Lower leg skin (tissue), 4 donors: Measurements from ENCODE around the gene SLC6A18. TPM values are rescaled to one million over a fixed set of nuclear protein-coding genes. Genes with fewer than 3 reads are reported as not detected.

Experiments
- DNase-seq, 2 donors: peaks; one replicate each; pipeline ENCODE4 v3.0.0-alpha.2; 2019; ENCODE audit warnings: low spot score in 2 of 2
- H3K4me3 ChIP-seq: fragments of 200-600 bp; sonication (generic); 2 replicates; pipeline ENCODE4 v1.5.1; 2017; ENCODE audit warnings: mild to moderate bottlenecking, low read depth; ENCODE audit not compliant: poor library complexity, severe bottlenecking
- POLR2A ChIP-seq, 2 donors: fragments of 450-650 bp; IDR thresholded peaks; one replicate each; pipeline ENCODE4 v1.6.1; 2016 to 2017; ENCODE audit warnings: antibody characterized with exemption in 2 of 2, mild to moderate bottlenecking in 1 of 2, moderate library complexity in 1 of 2
- WGBS, 2 donors: methylation state at CpG; one replicate each; pipeline ENCODE4 v1.1.5; 2018; 5-methylcytosine and 5-hydroxymethylcytosine counted together
- intact Hi-C: fragments of 100-400 bp; cut with DNase I; formaldehyde crosslinking; loops from one replicate; pipeline ENCODE4 v1.15.0; 2023; ENCODE audit warnings: low total_unique reads
- total RNA-seq, 4 donors: library from RNA; depleted of rRNA; stranded (reverse); fragments of >200 nt; gene quantifications; one replicate each; pipeline ENCODE4 v1.1.0, GENCODE V29; 2016
- TF ChIP-seq, protein P1 (sequence below), 3 donors: fragments of 450-650 bp; IDR thresholded peaks; one replicate each; pipeline ENCODE4 v1.5.1; 2016; ENCODE audit warnings: antibody characterized with exemption in 3 of 3, mild to moderate bottlenecking in 3 of 3, moderate library complexity in 2 of 3

Gene SLC6A18
- total RNA-seq, 4 donors from 2014 or later = not detected

DNA sequence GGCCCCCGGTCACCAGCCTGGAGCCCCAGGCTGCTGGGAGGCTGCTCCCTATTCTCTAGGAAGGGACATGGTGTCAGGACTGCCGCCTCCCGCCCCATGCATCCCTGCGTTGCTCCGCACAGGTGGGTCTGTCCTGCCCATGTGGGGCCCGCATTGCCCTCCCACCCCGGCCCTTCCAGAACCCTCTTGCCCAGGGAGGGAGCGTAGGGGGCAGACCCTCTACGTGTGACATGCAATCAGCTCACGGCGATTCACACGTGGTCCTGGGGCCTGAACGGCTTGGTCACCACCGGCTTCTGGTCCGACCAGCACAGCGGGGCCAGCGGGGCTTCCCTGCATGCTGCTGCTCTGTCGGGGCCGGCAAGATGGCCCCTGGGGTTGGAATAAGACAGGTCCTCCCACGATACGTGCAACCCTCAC lies 14.3 kb upstream of the SLC6A18 start:
- 71 to 82% methylated on average over 5 to 17 of the region's 21 CpGs for WGBS, 2 donors
- H3K4me3 ChIP-seq = no peak overlapping the region
- TF ChIP-seq POLR2A (IDR thresholded peaks at IDR 0.05) = no peak
- TF ChIP-seq, protein P1, sequence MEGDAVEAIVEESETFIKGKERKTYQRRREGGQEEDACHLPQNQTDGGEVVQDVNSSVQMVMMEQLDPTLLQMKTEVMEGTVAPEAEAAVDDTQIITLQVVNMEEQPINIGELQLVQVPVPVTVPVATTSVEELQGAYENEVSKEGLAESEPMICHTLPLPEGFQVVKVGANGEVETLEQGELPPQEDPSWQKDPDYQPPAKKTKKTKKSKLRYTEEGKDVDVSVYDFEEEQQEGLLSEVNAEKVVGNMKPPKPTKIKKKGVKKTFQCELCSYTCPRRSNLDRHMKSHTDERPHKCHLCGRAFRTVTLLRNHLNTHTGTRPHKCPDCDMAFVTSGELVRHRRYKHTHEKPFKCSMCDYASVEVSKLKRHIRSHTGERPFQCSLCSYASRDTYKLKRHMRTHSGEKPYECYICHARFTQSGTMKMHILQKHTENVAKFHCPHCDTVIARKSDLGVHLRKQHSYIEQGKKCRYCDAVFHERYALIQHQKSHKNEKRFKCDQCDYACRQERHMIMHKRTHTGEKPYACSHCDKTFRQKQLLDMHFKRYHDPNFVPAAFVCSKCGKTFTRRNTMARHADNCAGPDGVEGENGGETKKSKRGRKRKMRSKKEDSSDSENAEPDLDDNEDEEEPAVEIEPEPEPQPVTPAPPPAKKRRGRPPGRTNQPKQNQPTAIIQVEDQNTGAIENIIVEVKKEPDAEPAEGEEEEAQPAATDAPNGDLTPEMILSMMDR (IDR thresholded peaks at IDR 0.05) = no peak
- DNase-seq = no peak
- intact Hi-C loops = no loop called here

DNA sequence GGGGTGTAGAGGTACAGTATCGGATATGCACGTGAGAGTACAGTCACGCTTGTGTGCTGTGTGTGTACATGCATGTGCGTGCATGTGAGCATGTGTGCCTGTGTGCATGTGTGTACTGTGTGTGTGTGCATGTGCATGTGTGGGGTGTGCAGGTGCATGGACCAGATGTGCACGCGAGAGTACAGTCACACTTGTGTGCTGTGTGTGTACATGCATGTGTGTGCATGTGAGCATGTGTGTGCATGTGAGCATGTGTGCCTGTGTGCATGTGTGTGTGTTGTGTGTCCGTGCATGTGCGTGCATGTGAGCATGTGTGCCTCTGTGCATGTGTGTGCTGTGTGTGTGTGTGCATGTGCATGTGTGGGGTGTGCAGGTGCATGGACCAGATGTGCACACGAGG lies 13.5 kb upstream of the SLC6A18 start:
- TF ChIP-seq POLR2A (IDR thresholded peaks at IDR 0.05) = no peak
- TF ChIP-seq, protein P1 (IDR thresholded peaks at IDR 0.05) = no peak
- no peak for DNase-seq
- intact Hi-C loops = no loop called here
- no peak overlapping the region for H3K4me3 ChIP-seq
- WGBS, 2 donors = 94 to 97% methylated on average over 9 of the region's 9 CpGs

DNA sequence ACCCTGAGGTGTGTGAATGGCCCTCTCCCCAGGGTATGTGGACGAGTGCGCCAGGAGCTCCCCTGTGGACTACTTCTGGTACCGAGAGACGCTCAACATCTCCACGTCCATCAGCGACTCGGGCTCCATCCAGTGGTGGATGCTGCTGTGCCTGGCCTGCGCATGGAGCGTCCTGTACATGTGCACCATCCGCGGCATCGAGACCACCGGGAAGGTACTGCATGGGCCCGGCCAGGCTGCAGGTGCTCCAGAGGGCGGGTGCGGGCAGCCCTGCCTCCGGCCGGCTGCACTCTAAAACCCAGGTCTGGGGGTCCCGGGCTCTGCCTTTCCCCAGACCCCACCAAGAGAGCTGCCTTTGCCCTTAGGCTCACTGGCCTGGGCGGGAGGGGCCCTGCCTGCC lies 12.9 kb upstream of the SLC6A18 start:
- no peak for TF ChIP-seq POLR2A (IDR thresholded peaks at IDR 0.05)
- TF ChIP-seq, protein P1 (IDR thresholded peaks at IDR 0.05) = no peak
- WGBS, 2 donors = 87 to 95% methylated on average over 16 to 20 of the region's 20 CpGs

DNA sequence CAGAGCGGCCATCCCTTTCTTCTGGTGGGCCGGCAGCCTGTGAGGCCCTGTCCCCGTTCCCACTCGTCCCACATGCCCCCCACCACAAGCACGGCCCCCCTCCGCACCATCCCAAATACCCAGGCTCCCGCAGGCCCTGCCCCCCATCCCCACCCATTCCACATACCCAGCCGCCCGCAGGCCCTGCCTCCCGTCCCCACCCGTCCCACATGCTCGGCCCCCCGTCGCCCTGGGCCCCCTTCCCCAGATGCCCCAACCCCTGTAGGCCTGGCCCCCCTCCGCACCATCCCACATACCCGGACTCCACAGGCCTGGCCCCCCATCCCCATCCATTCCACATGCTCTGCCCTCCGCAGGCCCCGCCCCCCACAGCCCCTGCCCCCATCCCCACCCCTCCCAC lies 12.3 kb upstream of the SLC6A18 start:
- no peak overlapping the region for H3K4me3 ChIP-seq
- TF ChIP-seq, protein P1 (IDR thresholded peaks at IDR 0.05) = no peak
- TF ChIP-seq POLR2A (IDR thresholded peaks at IDR 0.05) = no peak
- 86 to 88% methylated on average over 16 to 17 of the region's 18 CpGs for WGBS, 2 donors
- no peak for DNase-seq
- intact Hi-C loops = no loop called here

More for the DNA sequence above, 12.9 kb upstream of the SLC6A18 start:
- intact Hi-C loops = no loop called here
- H3K4me3 ChIP-seq = no peak overlapping the region
- DNase-seq = no peak

DNA sequence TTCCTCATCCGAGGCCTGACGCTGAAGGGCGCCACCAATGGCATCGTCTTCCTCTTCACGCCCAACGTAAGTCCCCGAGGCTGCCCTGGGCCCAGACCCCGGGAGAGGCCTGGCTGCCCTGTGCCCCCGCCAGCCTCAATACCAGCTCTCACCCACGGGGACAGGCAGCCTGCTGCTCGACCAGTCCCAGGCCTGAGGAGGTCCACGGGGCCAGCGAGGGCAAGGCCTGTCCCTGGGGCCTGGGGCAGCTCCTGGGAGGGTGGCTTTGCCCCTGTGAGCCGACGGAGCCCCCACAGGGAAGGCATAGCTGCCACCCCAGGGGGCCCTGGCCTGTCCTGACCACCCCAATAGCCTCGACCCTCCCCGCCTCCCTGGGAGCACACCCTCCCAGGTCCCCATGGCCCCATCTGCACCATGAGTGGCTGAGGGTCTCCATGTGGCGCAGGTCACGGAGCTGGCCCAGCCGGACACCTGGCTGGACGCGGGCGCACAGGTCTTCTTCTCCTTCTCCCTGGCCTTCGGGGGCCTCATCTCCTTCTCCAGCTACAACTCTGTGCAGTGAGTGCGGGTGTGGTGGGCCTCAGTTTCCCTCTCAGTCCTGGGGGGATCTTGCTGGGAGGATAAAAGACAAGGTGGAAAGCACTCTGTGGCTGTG lies 11.5 kb upstream of the SLC6A18 start:
- TF ChIP-seq, protein P1 (IDR thresholded peaks at IDR 0.05) = no peak
- TF ChIP-seq POLR2A (IDR thresholded peaks at IDR 0.05) = no peak
- intact Hi-C loops = no loop called here
- H3K4me3 ChIP-seq = no peak overlapping the region
- WGBS, 2 donors = 89 to 90% methylated on average over 17 to 24 of the region's 25 CpGs
- DNase-seq = no peak
